ENCODE results near the gene GPR34.

DNA sequence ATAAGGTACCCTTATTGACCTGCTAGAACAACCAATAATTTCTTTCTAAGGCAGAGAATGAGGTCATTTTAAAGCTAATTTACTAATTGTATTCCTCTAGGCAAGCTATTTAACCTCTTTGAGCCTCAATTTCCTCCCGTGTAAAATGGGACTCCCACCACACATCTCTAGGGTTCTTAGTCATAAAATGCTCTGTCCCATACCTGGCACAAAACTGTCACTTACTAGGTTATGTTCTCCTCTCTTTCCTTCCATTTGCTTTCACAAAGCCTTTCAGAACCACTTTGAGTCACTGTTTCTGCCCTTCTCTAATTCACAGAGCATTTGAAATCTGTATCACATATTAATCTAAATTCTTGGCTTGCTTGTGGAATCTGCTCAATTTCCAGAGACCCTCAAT, 32.8 kb downstream of the GPR34 start:
- no peak for TF ChIP-seq CTCF (conservative IDR thresholded peaks at IDR 0.05; ENCODE audit: low read depth, low read length)
- no peak for TF ChIP-seq POLR2A (IDR thresholded peaks at IDR 0.05; ENCODE audit: low read depth, low read length)
